Stimulated activated CD8-positive, alpha-beta memory T cell treated with anti-CD3 and anti-CD28 coated beads, Interleukin-2, amount 100 ng/mL, for 1 hour (primary cell): ENCODE data around the gene SLC35F2.
"Not testable (repeated sequence)": the region's sequence is repeated elsewhere in the genome, so short reads cannot be mapped to it uniquely, and the experiment has no call there.

Source experiments
- DNase-seq, 2 donors: peaks; one replicate each; pipeline ENCODE4 v3.0.0-alpha.2; 2020; ENCODE audit warnings: low read depth in 2 of 2

The SLC35F2 gene, protein sequence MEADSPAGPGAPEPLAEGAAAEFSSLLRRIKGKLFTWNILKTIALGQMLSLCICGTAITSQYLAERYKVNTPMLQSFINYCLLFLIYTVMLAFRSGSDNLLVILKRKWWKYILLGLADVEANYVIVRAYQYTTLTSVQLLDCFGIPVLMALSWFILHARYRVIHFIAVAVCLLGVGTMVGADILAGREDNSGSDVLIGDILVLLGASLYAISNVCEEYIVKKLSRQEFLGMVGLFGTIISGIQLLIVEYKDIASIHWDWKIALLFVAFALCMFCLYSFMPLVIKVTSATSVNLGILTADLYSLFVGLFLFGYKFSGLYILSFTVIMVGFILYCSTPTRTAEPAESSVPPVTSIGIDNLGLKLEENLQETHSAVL

DNA sequence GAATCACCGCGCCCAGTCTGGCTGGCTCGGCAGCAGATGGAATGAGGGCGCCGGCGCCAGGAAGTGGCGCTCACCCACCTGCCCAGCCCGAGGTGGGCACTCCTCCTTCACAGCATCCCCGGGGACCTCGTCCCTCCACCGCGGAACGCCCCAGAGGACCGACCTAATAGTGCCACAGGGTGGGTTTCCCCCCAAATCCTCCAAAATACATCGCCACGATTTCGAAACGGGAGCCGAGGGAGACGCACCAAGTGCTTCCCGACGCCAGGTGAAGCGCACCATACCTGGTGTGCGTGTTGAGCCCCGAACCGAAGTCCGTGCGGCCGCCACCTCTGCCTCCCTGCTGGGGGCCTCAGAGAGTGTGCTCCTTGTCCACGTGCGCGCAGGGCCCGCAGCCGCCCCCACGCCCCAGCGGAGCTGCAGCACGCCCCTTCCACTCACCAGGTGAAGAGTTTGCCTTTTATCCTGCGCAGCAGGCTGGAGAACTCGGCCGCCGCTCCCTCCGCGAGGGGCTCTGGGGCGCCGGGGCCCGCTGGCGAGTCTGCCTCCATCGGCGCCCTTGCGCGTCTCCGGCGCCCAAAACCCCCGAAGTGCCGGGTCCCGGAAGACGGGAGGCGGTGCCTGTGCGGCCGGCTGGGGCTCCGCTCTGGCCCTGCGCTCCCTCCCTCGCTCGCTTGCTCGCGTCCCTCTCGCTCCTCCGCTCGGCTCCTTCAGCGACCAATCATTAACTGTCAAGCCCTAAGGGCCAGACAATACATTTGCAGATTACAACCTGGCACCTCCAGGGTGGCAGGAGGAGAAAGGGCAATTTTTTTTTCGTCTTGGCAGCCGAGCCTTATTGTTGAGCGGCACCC is at the start of gene SLC35F2:
Gene SLC35F2 (minus strand): TSS at position 571 of the 854 bp plus-strand sequence. CDS start 20 bp downstream, at position 551.
- DNase-seq = peak; percentile 28 to 43

DNA sequence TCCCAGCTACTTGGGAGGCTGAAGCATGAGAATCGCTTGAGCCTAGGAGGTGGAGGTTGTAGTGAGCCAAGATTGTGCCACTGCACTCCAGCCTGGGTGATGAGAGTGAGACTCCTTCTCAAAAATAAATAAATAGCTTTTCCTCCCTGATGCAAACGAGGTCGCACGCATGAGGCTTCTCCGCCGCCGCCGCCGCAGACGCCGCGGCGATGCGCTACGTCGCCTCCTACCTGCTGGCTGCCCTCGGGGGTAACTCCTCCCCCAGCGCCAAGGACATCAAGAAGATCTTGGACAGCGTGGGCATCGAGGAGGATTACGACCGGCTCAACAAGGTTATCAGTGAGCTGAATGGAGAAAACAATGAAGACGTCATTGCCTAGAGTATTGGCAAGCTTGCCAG is 49.6 kb upstream of the SLC35F2 start:
- DNase-seq = no peak

DNA sequence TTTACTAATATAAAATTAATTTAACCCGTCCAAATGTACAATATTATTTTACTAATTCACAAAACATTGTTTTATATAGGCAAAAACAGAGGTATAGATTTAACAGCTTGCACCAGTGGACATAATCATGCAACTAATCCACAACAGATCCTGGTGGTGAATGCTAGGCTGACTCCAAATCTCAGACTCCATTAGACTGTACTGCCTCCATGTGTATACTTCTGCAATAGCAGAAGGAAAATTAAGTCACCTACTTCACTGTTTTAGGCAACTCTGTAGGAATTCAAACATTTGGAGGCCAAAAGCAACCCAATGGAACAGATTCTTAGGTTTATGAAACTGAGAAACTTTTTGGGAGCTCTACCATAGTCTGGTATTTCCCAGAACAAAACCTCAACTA is 39.7 kb upstream of the SLC35F2 start:
- no peak for DNase-seq

DNA sequence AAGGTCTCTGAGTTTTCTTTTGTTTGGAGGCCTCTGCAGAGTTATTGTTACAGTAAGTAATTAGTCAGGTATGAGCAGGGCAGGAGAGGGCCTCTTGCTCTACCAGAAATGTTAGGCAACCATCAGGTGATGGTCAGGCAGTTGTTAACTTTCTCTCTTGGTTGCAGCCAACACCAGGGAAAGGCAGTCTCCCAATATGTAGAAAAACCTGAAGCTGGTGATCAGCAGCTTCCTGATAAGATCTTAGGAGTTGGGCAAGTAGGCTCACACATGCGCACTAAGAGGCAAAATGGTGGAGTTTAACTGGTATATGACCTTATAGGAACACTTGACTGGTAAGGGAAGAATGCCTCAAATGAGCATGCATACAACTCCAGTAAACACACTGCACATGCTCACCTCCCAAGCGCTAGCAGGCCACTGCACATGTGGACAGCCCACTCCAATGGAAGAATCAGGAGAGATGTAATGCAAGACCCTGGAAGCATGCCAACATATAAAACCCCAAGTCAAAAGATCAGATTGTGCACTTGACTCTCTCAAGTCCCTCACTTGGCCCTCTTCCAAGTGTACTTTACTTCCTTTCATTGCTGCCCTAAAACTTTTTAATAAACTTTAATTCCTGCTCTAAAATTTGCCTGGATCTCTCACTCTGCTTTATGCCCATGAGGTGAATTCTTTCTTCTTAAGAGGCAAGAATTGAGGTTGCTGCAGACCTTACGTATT is 23.7 kb upstream of the SLC35F2 start:
- no peak for DNase-seq

DNA sequence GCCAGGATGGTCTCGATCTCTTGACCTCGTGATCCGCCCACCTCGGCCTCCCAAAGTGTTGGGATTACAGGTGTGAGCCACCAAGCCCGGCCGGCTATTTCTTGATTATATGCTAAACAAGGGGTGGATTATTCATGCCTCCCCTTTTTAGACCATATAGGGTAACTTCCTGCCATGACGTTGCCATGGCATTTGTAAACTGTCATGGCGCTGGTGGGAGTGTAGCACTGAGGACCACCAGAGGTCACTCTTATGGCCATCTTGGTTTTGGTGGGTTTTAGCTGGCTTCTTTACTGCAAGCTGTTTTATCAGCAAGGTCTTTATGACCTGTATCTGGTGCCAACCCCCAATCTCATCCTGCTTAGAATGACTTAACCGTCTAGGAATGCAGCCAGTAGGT is 22.9 kb upstream of the SLC35F2 start:
- not testable (repeated sequence) for DNase-seq

DNA sequence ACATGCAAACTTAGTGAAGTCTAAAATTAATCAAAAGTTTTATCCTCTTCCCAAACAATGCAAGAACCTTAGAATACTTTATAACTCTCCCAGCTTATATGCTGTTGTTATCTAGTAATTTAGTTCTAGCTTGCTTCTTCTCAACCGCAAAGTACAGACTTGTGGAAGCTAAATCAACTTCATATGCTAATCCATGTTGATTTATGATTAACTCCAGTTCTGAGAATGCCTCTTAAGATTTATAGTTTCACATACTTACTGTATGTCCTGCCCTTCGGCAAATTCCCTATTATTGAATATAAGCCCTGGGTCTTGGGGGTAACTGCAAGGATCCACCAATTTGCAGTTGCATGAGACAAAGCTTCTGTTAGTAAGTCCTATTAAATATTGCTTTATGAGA is 17.6 kb upstream of the SLC35F2 start:
- no peak for DNase-seq

DNA sequence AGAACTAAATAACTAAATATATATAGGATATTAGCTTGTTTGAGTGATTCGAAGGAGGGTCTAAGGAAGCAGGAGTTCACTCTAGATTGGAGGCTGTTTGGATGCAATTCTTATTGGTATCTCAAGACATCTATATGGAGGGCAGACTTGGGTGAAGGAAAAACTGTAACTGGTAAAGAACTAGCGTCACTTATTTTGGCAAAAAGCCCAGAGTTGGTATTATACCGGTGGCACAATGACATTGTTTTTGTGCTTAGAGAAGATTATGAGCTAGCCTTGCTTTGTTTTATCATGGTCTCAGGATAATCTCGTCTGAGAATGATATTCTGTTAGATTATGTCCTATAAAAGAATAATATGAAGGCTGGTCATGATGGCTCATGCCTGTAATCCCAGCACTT is 6.0 kb upstream of the SLC35F2 start:
- DNase-seq = no peak

DNA sequence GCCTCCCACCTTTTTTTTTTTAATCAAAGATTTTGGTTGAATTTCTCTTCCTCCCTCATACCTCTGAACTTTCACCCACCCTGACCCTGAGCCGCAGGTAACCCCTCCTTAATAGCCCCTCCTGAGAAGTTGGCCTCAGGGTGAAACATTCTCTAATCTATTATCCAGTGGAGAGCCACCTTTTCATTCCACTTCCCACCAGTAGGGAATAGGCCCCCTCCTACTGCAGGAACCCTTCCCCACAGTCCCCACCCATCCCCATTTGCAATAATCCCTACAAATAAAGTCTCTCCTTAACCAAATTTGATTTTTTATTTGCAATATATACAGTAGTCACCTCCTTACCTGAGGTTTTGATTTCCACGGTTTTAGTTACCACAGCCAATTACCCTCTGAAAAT is 2.1 kb upstream of the SLC35F2 start:
- no peak for DNase-seq

DNA sequence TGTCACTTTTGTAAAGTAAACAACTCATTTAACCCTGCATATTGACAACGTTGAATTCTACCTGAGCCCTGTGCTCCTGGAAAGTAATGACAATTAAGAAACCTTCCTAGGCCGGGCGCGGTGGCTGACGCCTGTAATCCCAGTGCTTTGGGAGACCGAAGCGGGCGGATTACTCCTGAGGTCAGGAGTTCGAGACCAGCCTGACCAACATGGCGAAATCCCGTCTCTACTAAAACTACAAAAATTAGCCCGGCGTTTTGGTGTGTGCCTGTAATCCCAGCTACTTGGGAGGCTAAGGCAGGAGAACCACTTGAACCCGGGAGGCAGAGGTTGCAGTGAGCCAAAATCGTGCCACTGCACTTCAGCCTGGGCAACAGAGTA is 1.6 kb upstream of the SLC35F2 start:
- not testable (repeated sequence) for DNase-seq

DNA sequence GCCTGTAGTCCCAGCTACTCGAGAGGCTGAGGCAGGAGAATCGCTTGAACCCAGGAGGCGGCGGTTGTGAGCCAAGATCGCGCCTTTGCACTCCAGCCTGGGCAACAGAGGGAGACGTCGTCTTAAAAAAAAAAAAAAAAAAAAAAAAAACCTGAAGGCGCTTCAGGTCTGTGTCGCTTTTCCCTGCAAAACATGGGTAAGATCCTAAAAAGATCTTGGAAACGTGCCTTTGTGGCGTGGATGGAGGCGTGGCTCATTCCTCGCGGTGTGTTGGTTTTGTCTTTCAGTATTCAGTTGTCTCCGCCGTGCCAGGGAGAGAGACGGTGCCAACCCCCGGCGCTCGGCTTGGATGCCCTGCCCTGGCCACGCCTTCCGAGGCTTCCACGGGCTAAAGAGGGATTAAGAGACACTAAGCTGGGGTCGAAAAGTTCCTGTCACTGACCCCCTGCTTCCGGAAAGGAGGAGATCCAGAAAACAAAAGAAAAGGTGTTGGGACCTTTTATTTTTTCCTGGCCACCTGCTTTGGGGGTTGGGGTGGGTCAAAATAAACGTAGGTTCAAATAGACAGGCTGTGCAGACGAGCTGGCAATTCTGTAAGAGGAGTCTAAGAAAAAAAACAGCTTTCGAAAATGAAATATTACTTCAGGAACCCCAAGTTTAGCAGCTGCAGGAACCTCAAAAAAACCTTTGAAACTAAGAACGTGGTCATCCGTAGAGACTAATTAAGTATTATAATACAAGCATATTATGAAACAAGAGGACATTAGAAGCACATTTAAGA is 1.1 kb upstream of the SLC35F2 start:
- no peak for DNase-seq

DNA sequence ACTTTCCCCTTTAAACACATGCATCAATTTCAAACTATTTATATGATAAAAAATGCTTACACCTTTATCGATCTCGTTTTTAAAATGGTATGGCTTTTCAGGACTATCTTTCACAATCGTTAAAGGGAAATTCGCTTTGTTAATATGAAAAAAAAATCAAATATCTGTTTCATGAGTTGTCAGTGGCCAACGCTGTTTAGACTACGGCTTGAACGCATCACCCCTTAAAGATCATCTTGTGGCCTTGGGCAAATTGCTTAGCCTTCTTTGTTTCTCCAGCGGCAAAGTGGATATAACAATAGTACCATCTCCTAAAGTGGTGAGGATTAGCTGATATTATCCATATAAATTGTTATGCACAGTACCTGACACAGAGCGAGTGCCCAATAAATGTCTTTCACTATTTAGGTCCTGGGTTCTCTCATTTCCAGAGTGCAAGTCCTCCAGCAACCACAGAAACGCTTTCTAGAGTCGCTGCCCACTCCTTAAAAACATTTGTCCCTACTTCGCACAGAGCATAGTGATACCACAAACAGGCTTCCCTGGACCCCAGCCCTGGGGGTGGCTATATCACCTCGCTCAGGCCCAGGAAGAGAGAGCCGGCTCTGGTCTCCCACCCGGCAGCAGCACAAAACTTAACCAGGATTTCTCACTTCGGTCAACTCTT is 904 bp downstream of the SLC35F2 start:
- DNase-seq = no peak

DNA sequence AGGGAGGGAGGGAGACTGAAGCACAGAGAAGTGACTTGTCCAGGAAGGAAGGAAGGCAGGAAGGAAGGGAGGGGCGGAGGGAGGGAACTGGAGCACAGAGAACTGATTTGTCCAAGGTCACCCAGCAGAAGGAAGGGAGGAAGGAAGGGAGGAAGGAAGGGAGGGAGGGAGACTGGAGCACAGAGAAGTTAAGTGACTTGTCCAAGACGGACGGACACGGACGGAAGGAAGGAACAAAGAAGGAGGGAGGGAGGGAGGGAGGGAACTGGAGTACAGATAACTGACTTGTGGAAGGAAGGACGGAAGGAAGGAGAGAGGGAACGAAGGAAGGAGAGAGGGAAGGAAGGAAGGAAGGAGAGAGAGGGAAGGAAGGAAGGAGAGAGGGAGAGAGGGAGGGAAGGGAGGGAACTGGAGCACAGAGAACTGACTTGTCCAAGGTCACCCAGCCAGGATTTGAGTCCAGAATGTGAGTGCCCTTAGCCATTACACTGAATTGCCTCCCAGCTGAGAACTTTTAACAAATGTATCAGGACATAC is 1.5 kb downstream of the SLC35F2 start:
- DNase-seq = no peak

DNA sequence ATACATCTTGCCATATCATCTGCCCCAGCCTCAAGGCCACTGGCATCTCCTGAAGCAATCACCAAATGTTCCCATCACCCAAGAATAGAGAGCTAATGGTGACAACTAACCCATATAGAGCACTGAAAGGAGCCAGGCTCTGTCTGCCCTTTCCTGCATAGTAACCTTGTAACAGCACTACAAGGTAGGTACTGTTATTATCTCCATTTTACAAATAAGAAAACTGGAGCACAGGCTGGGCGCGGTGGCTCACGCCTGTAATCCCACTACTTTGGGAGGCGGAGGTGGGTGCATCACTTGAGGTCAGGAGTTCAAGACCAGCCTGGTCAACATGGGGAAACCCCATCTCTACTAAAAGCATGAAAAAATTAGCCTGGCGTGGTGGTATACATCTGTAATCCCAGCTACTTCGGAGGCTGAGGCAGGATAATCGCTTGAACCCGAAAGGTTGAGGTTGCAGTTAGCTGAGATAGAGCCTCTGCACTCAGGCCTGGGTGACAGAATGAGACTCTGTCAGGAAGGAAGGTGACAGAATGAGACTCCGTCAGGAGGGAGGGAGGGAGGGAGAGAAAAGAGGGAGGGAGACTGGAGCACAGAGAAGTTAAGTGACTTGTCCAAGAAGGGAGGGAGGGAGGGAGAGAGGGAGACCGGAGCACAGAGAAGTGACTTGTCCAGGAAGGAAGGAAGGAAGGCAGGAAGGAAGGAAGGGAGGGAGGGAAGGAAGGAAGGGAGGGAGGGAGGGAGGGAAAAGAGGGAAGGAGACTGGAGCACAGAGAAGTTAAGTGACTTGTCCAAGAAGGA is 2.2 kb downstream of the SLC35F2 start:
- DNase-seq = no peak

DNA sequence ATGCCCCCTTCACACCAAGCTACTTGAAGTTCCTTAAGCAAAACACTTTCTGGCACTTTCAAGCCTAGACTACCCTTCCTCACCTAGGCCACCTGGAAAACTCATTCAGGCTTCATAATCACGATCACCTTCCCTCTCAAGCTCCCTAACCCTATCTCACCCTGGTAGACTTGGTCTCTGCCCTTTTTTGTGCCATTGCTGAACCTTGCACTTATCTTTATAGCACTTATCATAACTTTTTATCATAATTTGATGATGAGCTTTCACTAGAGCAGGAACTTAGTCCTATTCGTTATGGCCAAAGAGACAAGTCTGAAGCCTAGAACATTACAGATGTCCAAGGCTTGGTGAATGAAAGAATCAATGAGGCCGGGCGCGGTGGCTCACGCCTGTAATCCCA is 5.5 kb downstream of the SLC35F2 start:
- no peak for DNase-seq

DNA sequence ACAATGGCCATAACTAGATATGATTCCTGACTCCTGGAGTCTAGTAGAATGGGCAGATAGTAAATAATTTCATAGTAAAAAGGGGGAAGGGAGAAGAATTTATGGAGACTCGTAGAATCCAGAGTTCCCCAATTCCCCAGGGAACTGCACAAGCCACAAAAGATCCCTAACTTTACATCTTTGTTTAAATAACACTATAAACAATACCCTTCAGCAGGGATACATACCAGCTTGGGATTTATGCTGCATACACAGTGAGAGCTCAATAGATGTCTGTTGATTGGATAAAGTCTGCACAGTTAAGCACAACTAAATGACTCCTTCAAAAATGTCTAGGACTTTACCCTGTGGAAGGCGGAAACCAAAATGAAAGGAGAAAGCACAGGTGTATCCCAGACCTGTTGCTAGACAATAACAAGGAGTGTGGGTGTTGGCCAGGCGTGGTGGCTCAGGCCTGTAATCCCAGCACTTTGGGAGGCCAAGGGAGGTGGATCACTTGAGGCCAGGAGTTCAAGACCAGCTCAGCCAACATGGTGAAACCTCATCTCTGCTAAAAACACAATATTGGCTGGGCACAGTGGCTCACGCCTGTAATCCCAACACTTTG is 6.8 kb downstream of the SLC35F2 start:
- DNase-seq = no peak

DNA sequence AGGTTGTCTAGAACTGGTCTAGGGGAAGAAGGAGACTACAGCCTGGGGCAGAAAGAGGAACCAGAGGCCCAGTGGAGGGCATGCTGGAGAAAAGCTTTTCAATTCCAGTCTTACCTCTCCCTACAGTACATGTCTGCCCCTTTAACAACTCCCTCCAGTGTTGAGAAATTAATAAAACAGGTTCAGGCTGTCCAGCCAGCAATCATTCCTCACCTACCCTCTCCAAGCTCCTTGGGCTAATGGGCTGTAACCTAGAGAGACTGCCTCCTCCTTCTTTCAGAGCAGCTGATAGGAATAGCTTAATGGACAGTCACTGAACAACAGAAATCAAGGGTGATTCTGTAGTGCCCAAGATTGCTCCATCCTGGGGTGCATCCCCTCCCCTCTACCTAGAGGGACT is 8.8 kb downstream of the SLC35F2 start:
- no peak for DNase-seq

DNA sequence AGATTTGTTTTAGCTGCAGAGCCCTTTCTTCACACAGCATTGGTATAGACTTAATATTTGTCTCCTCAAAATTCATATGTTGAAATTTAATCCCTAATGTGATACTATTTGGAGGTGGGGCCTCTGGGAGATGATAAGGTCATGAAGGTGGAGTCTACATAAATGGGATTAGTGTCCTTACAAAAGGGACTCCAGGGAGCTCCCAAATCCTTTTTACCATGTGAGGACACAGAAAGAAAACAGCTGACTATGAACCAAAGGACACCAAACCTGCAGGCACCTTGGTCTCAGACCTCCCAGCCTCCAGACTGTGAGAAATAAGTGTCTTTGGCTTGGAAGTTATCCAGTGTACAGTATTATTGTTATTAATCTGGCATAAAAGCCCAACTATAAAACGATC is 10.2 kb downstream of the SLC35F2 start:
- DNase-seq = no peak

DNA sequence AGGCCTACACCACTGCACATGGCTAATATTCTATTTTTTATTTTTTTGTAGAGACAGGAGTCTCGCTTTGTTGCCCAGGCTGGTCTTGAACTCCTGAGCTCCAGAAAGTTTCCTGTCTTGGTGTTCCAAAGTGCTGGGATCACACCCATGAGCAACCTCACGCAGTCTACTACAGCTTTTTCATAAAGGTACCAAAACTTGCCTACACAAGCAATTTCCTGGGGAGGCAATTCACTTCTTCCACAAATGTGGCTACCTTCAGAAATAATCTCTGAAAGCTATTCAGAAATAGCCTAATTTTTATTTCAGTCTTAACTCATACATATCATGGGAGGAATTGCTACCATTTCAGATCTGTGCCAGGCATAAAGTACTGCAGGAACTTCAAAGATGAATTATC is 11.4 kb downstream of the SLC35F2 start:
- no peak for DNase-seq

DNA sequence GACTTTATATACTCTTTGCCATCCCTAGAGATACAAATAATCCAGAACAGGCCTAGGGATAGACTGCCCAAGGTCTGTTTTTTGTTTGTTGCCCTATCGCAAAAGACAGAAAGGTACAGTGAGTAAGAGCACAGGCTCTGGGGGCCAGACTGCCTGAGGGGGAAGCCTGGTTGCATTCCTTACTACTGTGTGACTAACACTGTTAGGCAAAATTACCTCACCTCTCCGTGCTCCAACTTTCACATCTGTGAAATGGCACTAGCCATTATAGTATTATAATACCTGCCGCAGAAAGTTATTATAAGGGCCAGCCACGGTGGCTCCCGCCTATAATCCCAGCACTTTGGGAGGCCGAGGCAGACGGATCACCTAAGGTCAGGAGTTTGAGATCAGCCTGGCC is 14.5 kb downstream of the SLC35F2 start:
- DNase-seq = no peak
